Spleen (tissue), 11 donors: Measurements from ENCODE around the gene CLMN. TPM values are rescaled to one million over a fixed set of nuclear protein-coding genes. Genes with fewer than 3 reads are reported as not detected.
A peak's percentile ranks its signal among the peaks of the same experiment; 100 is the strongest.

Experiments
- DNase-seq: peaks from one replicate; pipeline ENCODE4 v3.0.0-alpha.2; 2020
- H3K27ac ChIP-seq, 8 donors: fragments of 200-600 bp; sonication (generic) in 7 of 8; 1 replicate in 4 of 8; 2 replicates in 4 of 8; pipeline versions ENCODE4 v1.5.0 to v1.8.0; 2016 to 2021; ENCODE audit warnings: inconsistent platforms in 4 of 8, mild to moderate bottlenecking in 4 of 8, moderate library complexity in 1 of 8
- H3K27me3 ChIP-seq, 7 donors: fragments of 200-600 bp; sonication (generic) in 6 of 7; replicated peaks in 1 of 7; 1 replicate in 4 of 7; 2 replicates in 3 of 7; pipeline versions ENCODE4 v1.5.0 to v1.8.0; 2016 to 2021; ENCODE audit warnings: inconsistent platforms in 3 of 7, mild to moderate bottlenecking in 1 of 7
- H3K36me3 ChIP-seq, 6 donors: fragments of 200-600 bp; sonication (generic) in 5 of 6; 1 replicate in 4 of 6; 2 replicates in 2 of 6; pipeline versions ENCODE4 v1.5.0 to v1.8.0; 2016 to 2021; ENCODE audit warnings: inconsistent platforms in 2 of 6
- H3K4me1 ChIP-seq, 6 donors: fragments of 200-600 bp; sonication (generic) in 5 of 6; 1 replicate in 3 of 6; 2 replicates in 3 of 6; pipeline versions ENCODE4 v1.5.0 to v1.8.0; 2016 to 2021; ENCODE audit warnings: inconsistent platforms in 3 of 6
- H3K4me3 ChIP-seq, 8 donors: fragments of 200-600 bp; sonication (generic) in 7 of 8; 1 replicate in 4 of 8; 2 replicates in 4 of 8; pipeline versions ENCODE4 v1.5.0 to v1.8.0; 2016 to 2021; ENCODE audit warnings: inconsistent platforms in 4 of 8, mild to moderate bottlenecking in 4 of 8, moderate library complexity in 2 of 8
- H3K9me3 ChIP-seq, 8 donors: fragments of 200-600 bp; sonication (generic) in 7 of 8; 1 replicate in 4 of 8; 2 replicates in 4 of 8; pipeline versions ENCODE4 v1.5.0 to v1.8.0; 2016 to 2021; ENCODE audit warnings: inconsistent platforms in 4 of 8
- POLR2A ChIP-seq, 3 donors: fragments of 450-650 bp; IDR thresholded peaks; one replicate each; pipeline ENCODE4 v1.5.1; 2017; ENCODE audit warnings: antibody characterized with exemption in 3 of 3, mild to moderate bottlenecking in 1 of 3
- POLR2AphosphoS5 ChIP-seq, 3 donors: sonication (generic); formaldehyde crosslinking; IDR thresholded peaks; one replicate each; pipeline ENCODE4 v1.5.1; 2017; ENCODE audit warnings: antibody characterized with exemption in 3 of 3
- WGBS, 5 donors: extraction: QIAGEN DNeasy Blood & Tissue Kit in 3 of 5; methylation state at CpG; one replicate each; pipeline versions ENCODE4 v1.1.5 to v1.1.7; 2013 to 2018; 5-methylcytosine and 5-hydroxymethylcytosine counted together
- intact Hi-C: fragments of 100-400 bp; cut with DNase I; formaldehyde crosslinking; loops from one replicate; pipeline ENCODE4 v1.15.0; 2023; ENCODE audit warnings: low total_unique reads
- polyA plus RNA-seq, 3 donors: library from polyadenylated mRNA; stranded (reverse); fragments of 200-250 nt; gene quantifications; one replicate each; pipeline ENCODE4 v1.2.1, GENCODE V29; 2013
- total RNA-seq, 7 donors: library from RNA; depleted of rRNA in 3 of 7; stranded (reverse); fragments of >200 nt in 3 of 7; fragmentation: NEBNext Ultra II Directional in 4 of 7; extraction: Animal tissue kit (Norgen Biotek cat#: 25700) in 4 of 7; gene quantifications; one replicate each; pipeline versions ENCODE4 v1.1.0 to v1.2.1, GENCODE V29; 2016 to 2021
- TF ChIP-seq, protein P1 (sequence below), 11 experiments: fragments of 200-600 bp in 7 of 11; fragments of 450-650 bp in 4 of 11; sonication (generic) in 4 of 11; IDR thresholded peaks in 8 of 11; conservative IDR thresholded peaks in 3 of 11; 1 replicate in 7 of 11; 2 replicates in 4 of 11; pipeline versions ENCODE4 v1.4.0 to v1.8.0; 2016 to 2021; ENCODE audit warnings: antibody characterized with exemption in 11 of 11, inconsistent platforms in 4 of 11, mild to moderate bottlenecking in 1 of 11
- donor health status: healthy with polysubstance abuse.
- donor health status: DM: no; HTN: no; CAD: no; lungs with moderate emphysema.
- donor health status: DM: no; HTN: no; CAD: no.
- donor health status: Bipolar disorder and iron deficiency.
- donor health status: healthy.
- donor health status: DM: no; HTN: no; CAD: no.
- donor health status: DM: yes; HTN: yes; CAD: no.

CLMN gene
- total and polyA plus RNA-seq, 10 donors: 2.7 to 21.4 (median 14.8) TPM

DNA sequence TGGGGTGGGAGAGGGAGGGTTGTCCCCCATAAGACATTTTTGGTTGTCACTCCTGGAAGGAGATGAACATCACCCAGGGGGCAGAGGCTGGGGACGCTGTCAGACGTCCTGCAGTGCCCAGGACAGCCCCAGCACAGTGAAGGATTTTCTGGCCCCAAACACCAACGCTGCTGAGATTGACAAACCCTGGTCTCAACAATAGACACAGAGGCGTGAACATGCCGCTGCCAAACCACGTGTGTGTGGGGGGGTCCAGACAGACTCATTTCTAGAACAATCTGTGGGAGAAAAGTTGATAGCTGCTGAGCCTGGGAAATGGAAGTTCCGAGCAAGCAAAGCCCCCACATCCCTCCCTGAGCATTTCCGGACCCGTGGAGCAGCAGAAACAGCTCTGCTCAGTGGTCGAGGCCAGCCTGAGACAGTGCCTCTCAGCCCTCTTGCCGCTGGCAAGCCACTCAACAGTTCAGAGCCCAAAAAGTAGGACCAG is 43.8 kb upstream of the CLMN start:
- Histone ChIP-seq H3K27ac (no peak overlapping the region), H3K9me3 (no peaks in the 10 kb centered on the region), H3K4me3 (no peak overlapping the region), H3K4me1 (peaks cover 0 to 20% (median 8%) of the 10 kb centered on the region in 6 donors), H3K36me3 (no peaks in the 10 kb centered on the region), H3K27me3 (peaks cover 0 to 50% (median 30%) of the 10 kb centered on the region in 7 donors)
- no peak for DNase-seq
- intact Hi-C loops: no loop called here
- no peak for TF ChIP-seq POLR2AphosphoS5 (IDR thresholded peaks at IDR 0.05)
- no peak for TF ChIP-seq POLR2A (IDR thresholded peaks at IDR 0.05)
- TF ChIP-seq, protein P1, sequence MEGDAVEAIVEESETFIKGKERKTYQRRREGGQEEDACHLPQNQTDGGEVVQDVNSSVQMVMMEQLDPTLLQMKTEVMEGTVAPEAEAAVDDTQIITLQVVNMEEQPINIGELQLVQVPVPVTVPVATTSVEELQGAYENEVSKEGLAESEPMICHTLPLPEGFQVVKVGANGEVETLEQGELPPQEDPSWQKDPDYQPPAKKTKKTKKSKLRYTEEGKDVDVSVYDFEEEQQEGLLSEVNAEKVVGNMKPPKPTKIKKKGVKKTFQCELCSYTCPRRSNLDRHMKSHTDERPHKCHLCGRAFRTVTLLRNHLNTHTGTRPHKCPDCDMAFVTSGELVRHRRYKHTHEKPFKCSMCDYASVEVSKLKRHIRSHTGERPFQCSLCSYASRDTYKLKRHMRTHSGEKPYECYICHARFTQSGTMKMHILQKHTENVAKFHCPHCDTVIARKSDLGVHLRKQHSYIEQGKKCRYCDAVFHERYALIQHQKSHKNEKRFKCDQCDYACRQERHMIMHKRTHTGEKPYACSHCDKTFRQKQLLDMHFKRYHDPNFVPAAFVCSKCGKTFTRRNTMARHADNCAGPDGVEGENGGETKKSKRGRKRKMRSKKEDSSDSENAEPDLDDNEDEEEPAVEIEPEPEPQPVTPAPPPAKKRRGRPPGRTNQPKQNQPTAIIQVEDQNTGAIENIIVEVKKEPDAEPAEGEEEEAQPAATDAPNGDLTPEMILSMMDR (IDR thresholded peaks at IDR 0.05 in 8 of 11, conservative IDR thresholded peaks at IDR 0.05 in 3 of 11): no peak
- WGBS, 5 donors: 49 to 70% (median 67%) methylated on average over 11 of the region's 11 CpGs

DNA sequence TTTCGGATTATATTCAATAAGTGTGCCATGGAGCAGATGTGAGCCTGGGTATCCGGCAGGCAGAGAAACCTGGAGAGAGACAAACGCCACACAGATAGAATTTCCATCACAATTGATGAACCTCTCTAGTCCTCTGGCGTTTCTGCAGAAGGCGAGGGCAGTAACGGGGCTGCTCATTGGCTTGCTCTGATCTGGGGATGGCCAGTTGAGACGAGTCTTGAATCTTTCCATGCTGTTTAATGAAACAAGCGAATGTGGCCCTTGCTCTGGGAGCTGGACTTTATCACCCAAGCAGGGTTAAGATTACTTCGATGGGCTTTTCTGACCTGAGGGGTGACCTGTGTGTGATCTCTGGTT is 42.4 kb upstream of the CLMN start:
- WGBS, 5 donors: 60 to 76% (median 67%) methylated on average over 9 of the region's 9 CpGs
- H3K4me1 ChIP-seq: peaks cover 0 to 20% (median 8%) of the 10 kb centered on the region in 6 donors
- no peak for DNase-seq
- H3K36me3 ChIP-seq: no peaks in the 10 kb centered on the region
- intact Hi-C loops: no loop called here
- no peak overlapping the region for H3K27ac ChIP-seq
- no peak for TF ChIP-seq POLR2A (IDR thresholded peaks at IDR 0.05)
- no peak for TF ChIP-seq POLR2AphosphoS5 (IDR thresholded peaks at IDR 0.05)
- TF ChIP-seq, protein P1 (IDR thresholded peaks at IDR 0.05 in 8 of 11, conservative IDR thresholded peaks at IDR 0.05 in 3 of 11): no peak
- no peak overlapping the region for H3K4me3 ChIP-seq
- peaks cover 0 to 50% (median 30%) of the 10 kb centered on the region in 7 donors for H3K27me3 ChIP-seq
- no peaks in the 10 kb centered on the region for H3K9me3 ChIP-seq

DNA sequence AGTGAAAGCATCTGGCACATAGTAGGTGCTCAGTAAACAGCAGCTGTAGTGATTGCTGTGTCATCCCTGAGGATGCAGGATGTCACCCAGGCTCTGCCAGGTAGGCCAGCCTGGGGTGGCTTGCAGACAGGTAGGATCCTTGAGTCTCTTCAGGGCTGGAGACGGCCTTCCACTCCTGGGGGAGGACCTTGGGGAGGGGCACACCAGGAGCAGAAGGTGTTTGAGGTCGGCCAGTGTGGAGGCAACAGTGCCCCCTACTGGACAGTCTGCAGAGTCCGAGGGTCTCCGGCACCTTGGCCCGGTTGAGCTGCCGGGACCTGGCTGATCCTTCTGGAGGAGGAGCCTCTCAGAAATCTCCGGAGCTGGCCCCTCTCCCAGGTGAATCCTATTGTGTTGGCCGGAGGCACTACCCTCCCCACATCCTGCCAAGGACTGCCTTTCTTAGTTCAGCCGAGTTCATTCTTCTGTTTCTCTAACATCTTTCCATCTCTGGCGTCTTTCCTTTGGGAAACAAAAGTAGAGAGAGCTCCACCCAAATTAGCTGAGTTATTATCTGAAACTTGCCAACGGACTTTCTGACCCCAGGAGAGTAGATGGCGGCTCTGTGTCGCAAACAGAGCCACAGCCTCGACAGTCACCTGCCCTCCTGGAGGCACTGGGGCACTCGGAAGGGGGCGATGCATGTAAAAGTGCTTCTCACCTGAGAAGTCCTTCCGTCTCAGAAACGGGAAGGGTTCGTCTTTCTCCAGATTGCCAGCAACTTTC is 41.8 kb upstream of the CLMN start:
- DNase-seq: peak; percentile 84
- 24 to 49% (median 28%) methylated on average over 13 to 19 of the region's 19 CpGs for WGBS, 5 donors
- intact Hi-C loops: no loop called here
- peak overlapping the region in 1 of 8 donors; percentile 13 for H3K4me3 ChIP-seq
- H3K4me1 ChIP-seq: peaks cover 0 to 20% (median 8%) of the 10 kb centered on the region in 6 donors
- H3K27me3 ChIP-seq: peaks cover 0 to 50% (median 30%) of the 10 kb centered on the region in 7 donors
- H3K27ac ChIP-seq: no peak overlapping the region
- H3K36me3 ChIP-seq: no peaks in the 10 kb centered on the region
- H3K9me3 ChIP-seq: no peaks in the 10 kb centered on the region
- no peak for TF ChIP-seq POLR2AphosphoS5 (IDR thresholded peaks at IDR 0.05)
- TF ChIP-seq POLR2A (IDR thresholded peaks at IDR 0.05): no peak
- TF ChIP-seq, protein P1 (IDR thresholded peaks at IDR 0.05 in 8 of 11, conservative IDR thresholded peaks at IDR 0.05 in 3 of 11): peak in 10 of 11 experiments; percentile 42 to 77 (median 56)

DNA sequence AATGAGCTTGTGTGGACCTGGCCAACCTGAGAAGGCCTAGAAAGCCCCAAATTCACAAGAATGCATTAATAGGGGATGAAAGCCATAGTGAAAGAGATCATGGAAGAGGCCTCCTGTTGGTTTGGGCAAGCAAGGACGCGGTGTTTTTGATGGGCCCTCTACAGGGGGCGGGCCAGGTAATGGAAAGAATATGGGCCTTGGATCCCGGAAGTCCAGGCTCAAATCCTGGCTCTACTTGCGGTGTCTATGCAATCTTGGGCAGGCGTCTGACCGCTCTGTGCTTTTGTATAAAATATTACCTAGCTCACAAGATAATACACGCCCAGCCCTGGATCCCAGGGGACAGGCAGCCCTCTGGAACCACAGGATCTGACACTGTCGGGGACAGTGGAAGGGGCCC is 41.1 kb upstream of the CLMN start:
- Histone ChIP-seq H3K27ac (no peak overlapping the region), H3K36me3 (no peaks in the 10 kb centered on the region), H3K9me3 (no peaks in the 10 kb centered on the region), H3K4me1 (peaks cover 0 to 20% (median 8%) of the 10 kb centered on the region in 6 donors), H3K27me3 (peaks cover 0 to 50% (median 30%) of the 10 kb centered on the region in 7 donors), H3K4me3 (no peak overlapping the region)
- 84 to 88% (median 85%) methylated on average over 9 of the region's 9 CpGs for WGBS, 5 donors
- TF ChIP-seq, protein P1 (IDR thresholded peaks at IDR 0.05 in 8 of 11, conservative IDR thresholded peaks at IDR 0.05 in 3 of 11): no peak
- TF ChIP-seq POLR2AphosphoS5 (IDR thresholded peaks at IDR 0.05) (no peak), POLR2A (IDR thresholded peaks at IDR 0.05) (no peak)
- intact Hi-C loops: no loop called here
- no peak for DNase-seq
